HL-60 (cell line): ENCODE results near the gene SPRYD3.

Experiments used
- POLR2AphosphoS5 ChIP-seq: IDR thresholded peaks from 2 replicates; pipeline ENCODE4 v1.6.1; 2012; ENCODE audit warnings: low read depth
- TF ChIP-seq, protein P1 (sequence below): IDR thresholded peaks from 2 replicates; pipeline ENCODE4 v1.6.1; 2012; ENCODE audit warnings: low read depth; ENCODE audit not compliant: insufficient replicate concordance
- TF ChIP-seq, protein P2 (sequence below): IDR thresholded peaks from one replicate; pipeline ENCODE4 v1.5.1; 2011; ENCODE audit warnings: low read length, control low read depth, inconsistent platforms; ENCODE audit not compliant: insufficient read depth

DNA sequence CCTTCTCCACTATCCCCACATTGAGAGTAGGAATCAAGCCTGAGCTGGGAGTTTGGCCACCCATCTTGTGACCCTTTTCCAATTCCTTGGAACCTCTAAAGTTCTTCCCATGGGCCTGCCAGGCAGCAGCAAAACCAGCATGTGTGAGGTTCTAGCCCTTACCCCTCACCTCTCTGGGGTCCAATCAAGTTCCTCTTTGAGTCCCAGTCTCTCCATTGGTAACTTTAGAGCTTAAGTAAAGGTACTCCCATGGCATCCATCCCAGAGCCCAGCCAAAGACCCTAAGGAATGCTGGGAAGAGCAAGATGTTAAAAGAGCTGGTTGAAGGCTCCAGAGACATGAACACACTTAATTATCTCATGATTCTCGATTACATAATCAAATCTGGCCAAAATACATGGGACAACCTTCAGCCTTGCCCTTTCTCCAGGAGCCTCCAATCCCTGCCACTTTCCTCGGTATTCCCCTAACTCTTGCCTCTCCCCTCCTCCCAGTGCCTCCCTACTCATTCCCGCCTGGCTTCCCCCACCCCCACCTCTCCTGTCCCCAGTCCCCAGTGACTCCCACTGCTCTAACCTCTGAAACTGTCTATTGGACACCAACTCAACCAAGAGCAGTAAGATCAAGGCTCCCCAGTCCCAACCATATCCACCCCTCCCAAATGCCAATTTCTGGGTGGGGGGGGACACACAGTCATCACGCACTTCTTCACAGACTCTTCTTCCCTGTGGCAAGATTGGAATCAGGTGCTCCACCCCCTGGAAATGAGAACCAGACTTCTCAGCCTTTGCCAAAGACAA is 34.1 kb downstream of the SPRYD3 start:
- TF ChIP-seq, protein P1, sequence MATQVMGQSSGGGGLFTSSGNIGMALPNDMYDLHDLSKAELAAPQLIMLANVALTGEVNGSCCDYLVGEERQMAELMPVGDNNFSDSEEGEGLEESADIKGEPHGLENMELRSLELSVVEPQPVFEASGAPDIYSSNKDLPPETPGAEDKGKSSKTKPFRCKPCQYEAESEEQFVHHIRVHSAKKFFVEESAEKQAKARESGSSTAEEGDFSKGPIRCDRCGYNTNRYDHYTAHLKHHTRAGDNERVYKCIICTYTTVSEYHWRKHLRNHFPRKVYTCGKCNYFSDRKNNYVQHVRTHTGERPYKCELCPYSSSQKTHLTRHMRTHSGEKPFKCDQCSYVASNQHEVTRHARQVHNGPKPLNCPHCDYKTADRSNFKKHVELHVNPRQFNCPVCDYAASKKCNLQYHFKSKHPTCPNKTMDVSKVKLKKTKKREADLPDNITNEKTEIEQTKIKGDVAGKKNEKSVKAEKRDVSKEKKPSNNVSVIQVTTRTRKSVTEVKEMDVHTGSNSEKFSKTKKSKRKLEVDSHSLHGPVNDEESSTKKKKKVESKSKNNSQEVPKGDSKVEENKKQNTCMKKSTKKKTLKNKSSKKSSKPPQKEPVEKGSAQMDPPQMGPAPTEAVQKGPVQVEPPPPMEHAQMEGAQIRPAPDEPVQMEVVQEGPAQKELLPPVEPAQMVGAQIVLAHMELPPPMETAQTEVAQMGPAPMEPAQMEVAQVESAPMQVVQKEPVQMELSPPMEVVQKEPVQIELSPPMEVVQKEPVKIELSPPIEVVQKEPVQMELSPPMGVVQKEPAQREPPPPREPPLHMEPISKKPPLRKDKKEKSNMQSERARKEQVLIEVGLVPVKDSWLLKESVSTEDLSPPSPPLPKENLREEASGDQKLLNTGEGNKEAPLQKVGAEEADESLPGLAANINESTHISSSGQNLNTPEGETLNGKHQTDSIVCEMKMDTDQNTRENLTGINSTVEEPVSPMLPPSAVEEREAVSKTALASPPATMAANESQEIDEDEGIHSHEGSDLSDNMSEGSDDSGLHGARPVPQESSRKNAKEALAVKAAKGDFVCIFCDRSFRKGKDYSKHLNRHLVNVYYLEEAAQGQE = no peak
- TF ChIP-seq, protein P2, sequence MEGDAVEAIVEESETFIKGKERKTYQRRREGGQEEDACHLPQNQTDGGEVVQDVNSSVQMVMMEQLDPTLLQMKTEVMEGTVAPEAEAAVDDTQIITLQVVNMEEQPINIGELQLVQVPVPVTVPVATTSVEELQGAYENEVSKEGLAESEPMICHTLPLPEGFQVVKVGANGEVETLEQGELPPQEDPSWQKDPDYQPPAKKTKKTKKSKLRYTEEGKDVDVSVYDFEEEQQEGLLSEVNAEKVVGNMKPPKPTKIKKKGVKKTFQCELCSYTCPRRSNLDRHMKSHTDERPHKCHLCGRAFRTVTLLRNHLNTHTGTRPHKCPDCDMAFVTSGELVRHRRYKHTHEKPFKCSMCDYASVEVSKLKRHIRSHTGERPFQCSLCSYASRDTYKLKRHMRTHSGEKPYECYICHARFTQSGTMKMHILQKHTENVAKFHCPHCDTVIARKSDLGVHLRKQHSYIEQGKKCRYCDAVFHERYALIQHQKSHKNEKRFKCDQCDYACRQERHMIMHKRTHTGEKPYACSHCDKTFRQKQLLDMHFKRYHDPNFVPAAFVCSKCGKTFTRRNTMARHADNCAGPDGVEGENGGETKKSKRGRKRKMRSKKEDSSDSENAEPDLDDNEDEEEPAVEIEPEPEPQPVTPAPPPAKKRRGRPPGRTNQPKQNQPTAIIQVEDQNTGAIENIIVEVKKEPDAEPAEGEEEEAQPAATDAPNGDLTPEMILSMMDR = no peak
- TF ChIP-seq POLR2AphosphoS5 = no peak
